HL-60 (cell line): ENCODE data around the gene SPAG7.

Experiments used
- DNase-seq, 2 experiments: peaks; one replicate each; pipeline ENCODE4 v3.0.0-alpha.2; 2010 to 2020; ENCODE audit warnings: low read depth in 1 of 2, low spot score in 1 of 2
- H3K27ac ChIP-seq: fragments of 250-450 bp; sonication (Bioruptor Pico); replicated peaks from 2 replicates; pipeline ENCODE4 v1.5.1; 2020; ENCODE audit warnings: mild to moderate bottlenecking, moderate library complexity
- H3K27me3 ChIP-seq: fragments of 250-450 bp; sonication (Bioruptor Pico); 2 replicates; pipeline ENCODE4 v1.5.1; 2021; ENCODE audit warnings: mild to moderate bottlenecking, moderate library complexity; ENCODE audit not compliant: insufficient read depth, poor library complexity, severe bottlenecking
- H3K4me3 ChIP-seq: replicated peaks from 2 replicates; pipeline ENCODE4 v1.5.1; 2011; ENCODE audit warnings: mild to moderate bottlenecking, control low read depth, low read length; ENCODE audit not compliant: insufficient read depth
- CTCF ChIP-seq: IDR thresholded peaks from one replicate; pipeline ENCODE4 v1.5.1; 2011; ENCODE audit warnings: low read length, control low read depth, inconsistent platforms; ENCODE audit not compliant: insufficient read depth
- GABPA ChIP-seq: IDR thresholded peaks from 2 replicates; pipeline ENCODE4 v1.6.1; 2012; ENCODE audit warnings: low read depth
- POLR2AphosphoS5 ChIP-seq: IDR thresholded peaks from 2 replicates; pipeline ENCODE4 v1.6.1; 2012; ENCODE audit warnings: low read depth
- REST ChIP-seq: IDR thresholded peaks from 2 replicates; pipeline ENCODE4 v1.6.1; 2012; ENCODE audit warnings: low read depth; ENCODE audit not compliant: insufficient replicate concordance
- SPI1 ChIP-seq: IDR thresholded peaks from 2 replicates; pipeline ENCODE4 v1.6.1; 2012; ENCODE audit warnings: low read depth, mild to moderate bottlenecking, borderline replicate concordance

The SPAG7 gene

DNA sequence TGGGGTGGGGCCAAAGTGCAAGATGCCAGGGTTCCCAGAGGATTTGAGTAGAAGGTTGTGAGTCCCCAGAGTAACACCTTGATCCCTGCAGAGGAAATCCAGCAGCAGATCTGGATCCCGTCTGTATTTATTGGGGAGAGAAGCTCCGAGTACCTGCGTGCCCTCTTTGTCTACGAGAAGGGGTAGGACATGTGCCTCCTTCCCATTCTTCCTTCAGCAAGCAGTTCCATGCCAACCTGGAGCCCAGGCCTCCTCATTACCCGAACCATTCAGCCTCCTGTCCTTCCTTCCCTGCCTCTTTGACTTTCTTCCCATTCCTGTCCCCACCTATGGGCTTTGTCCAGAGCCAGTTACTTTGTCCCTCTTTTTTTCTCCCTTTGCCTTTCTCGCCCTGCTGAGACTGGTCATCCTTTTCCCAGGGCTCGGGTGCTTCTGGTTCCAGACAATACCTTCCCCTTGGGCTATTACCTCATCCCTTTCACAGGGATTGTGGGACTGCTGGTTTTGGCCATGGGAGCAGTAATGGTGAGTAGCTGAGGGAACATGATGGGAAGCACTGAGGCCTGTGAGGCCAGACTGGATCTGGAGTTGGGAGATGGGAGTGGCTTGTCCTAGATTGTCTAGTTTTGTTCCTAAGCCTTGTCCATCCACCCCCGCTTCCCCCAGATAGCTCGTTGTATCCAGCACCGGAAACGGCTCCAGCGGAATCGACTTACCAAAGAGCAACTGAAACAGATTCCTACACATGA, 24.7 kb downstream of the SPAG7 start:
- TF ChIP-seq POLR2AphosphoS5 (no peak), SPI1 (no peak), GABPA (no peak), CTCF (no peak), REST (no peak)
- DNase-seq, result no peak
- H3K27me3 ChIP-seq, result no peaks in the 10 kb centered on the region
- H3K27ac ChIP-seq, result peak overlapping the region; percentile 98
- H3K4me3 ChIP-seq, result no peak overlapping the region

- Histone ChIP-seq H3K4me3 (peak overlapping the region; percentile 50), H3K27me3 (no peaks in the 10 kb centered on the region), H3K27ac (peak overlapping the region; percentile 95)
- no peak for DNase-seq
- no peak for TF ChIP-seq GABPA
- no peak for TF ChIP-seq REST
- no peak for TF ChIP-seq SPI1
- TF ChIP-seq POLR2AphosphoS5, result no peak
- TF ChIP-seq CTCF, result no peak
These were observed 26.4 kb downstream of the SPAG7 start for GRCh38 chr17:4941319-4941610.

GRCh38 chr17:4940555-4941318, 26.9 kb downstream of the SPAG7 start:
- peak in 1 of 2 experiments; percentile 27 for DNase-seq
- TF ChIP-seq REST (no peak), POLR2AphosphoS5 (peak; percentile 16; the same call in 1 of the 2 replicates), GABPA (peak; percentile 73), SPI1 (no peak), CTCF (no peak)
- no peaks in the 10 kb centered on the region for H3K27me3 ChIP-seq
- H3K27ac ChIP-seq, result peak overlapping the region; percentile 95
- peak overlapping the region; percentile 50 for H3K4me3 ChIP-seq
